ENCODE data around the gene LGI1.
"Not testable (repeated sequence)": the region's sequence is repeated elsewhere in the genome, so short reads cannot be mapped to it uniquely, and the experiment has no call there.

LGI1 gene

GRCh38 chr10:93807371-93807770 lies 49.6 kb downstream of the LGI1 start:
- no peak for DNase-seq

DNA sequence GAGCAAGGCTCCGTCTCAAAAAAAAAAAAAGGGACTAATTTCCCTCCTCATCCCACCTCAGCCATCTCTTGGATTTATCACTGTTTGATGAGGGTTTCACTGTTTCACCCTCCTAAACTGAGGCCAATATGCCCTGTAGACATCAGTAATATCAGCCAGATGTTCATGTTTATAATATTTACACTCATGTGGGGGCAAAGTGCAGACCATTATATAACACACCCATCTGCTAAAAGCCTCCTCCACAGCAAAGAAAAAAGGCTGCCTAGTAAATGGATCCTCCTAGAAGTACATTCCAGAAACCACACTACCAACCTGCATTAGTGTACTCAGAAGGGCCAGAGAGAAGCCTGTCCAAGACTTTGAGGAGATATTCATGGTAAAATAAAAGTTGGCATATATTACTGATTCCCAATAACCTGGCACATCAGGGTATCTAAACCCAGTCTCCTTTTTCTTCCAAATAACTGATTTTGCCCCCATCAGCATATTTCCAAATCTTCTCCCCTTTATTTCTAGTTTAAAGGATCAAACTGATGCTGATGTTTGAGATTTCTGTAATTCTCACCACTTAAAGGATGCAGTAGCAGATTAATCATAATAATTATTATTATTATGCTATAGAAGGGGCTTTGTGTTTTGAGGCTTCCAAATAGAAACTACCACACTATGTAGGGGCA lies 55.1 kb downstream of the LGI1 start:
- no peak for DNase-seq

GRCh38 chr10:93813507-93814465 lies 56.0 kb downstream of the LGI1 start:
- DNase-seq: peak in 2 of 5 donors; percentile 3 to 29

- DNase-seq: no peak
Measured at GRCh38 chr10:93815304-93816096, 57.8 kb downstream of the LGI1 start.

- peak in 2 of 5 donors; percentile 4 to 10 for DNase-seq
Measured at GRCh38 chr10:93816123-93816747, 58.5 kb downstream of the LGI1 start.

DNA sequence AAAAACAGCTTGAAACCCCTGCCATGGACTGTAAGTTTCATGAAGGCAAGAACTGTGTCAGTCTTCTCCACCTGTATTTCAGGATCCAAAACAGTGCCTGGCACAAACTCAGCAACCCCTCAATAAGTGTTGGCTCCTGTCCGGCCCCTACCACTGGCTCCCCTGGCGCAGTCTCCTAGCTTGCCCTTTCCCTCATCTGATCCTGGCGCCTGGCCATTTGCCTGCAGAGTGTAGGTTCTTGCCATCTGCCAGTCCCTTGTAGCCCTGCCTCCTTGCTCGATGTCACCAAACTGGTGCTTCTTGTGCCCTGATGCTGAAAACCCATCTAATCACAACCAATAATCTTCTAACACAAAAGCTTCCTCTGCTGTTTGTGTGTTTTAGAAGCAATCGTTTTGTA lies 60.4 kb downstream of the LGI1 start:
- no peak for DNase-seq

GRCh38 chr10:93819520-93819919 lies 61.8 kb downstream of the LGI1 start:
- no peak for DNase-seq

- DNase-seq: no peak
Measured at GRCh38 chr10:93820434-93820833, 62.7 kb downstream of the LGI1 start.

- DNase-seq: no peak
Measured at GRCh38 chr10:93821051-93821772, 63.5 kb downstream of the LGI1 start.

DNA sequence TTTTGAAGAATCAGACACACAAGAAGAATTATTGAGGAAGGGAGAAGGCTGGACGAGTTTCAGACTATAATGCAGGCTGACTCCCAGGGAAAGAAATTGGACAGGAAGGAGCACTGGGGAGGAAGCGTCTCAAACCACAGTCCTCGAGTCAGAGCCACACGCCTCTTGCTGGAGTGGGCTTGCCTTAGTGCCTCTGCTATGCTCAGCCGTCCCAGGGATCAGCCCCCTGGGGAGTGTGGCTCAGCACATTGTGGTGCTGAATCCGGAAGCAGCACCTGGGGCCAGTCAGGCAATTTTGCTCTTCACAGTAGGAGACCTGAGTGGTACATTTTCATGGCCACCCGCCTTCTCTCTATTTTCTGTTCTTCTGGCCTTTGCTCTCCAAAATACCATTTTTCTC lies 68.6 kb downstream of the LGI1 start:
- DNase-seq: no peak

GRCh38 chr10:93827056-93827804 lies 69.5 kb downstream of the LGI1 start:
- no peak for DNase-seq

GRCh38 chr10:93831065-93831464 lies 73.3 kb downstream of the LGI1 start:
- not testable (repeated sequence) for DNase-seq

DNA sequence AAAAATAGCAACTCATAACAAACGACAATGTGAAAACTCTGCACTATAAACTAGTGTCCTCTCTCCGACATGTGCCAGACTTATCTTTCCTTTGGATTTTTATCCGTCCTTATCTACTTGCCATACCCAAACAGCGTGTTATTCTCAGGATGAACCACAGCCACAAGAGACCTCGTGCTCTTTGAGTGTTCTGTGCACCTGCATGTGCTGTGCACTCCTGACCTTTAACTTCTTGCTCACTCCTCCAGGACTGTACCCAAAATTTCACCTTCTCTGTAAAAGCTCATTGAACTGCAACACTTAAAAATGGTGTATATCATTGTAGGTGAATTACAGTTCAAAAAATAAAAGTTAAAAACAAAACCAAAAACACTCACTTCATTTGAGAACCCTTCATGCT lies 78.0 kb downstream of the LGI1 start:
- DNase-seq: no peak

- no peak for DNase-seq
Measured at GRCh38 chr10:93837822-93838221, 80.1 kb downstream of the LGI1 start.

DNA sequence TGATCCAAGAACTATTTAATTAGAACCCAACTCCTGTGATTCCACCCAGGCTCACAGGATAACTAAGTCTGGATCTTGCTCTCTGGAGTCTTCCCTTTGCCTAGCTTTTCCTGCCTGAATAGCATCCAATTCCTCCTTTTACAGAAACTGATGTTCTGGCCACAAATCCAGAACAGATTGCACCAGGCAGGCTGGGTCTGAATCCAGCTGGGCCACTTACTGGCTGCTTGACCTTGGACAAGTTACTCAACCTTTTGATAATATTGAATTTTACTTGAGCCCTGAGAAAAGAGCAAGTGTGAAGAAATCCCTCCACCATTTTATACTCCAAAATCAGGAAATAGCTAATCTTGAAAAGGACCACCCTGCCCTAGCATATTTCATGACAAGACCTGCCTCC lies 80.5 kb downstream of the LGI1 start:
- DNase-seq: no peak

GRCh38 chr10:93841961-93842360 lies 84.2 kb downstream of the LGI1 start:
- DNase-seq: no peak

GRCh38 chr10:93844979-93845626 lies 87.4 kb downstream of the LGI1 start:
- DNase-seq: no peak
